NOMO-1 (cell line): ENCODE results near the gene FYCO1.

Experiments
- DNase-seq, 2 experiments: peaks; one replicate each; lab custom pipeline; 2025; ENCODE audit not compliant: unreplicated experiment in 2 of 2; lab: John Stamatoyannopoulos, UW

FYCO1 gene

DNA sequence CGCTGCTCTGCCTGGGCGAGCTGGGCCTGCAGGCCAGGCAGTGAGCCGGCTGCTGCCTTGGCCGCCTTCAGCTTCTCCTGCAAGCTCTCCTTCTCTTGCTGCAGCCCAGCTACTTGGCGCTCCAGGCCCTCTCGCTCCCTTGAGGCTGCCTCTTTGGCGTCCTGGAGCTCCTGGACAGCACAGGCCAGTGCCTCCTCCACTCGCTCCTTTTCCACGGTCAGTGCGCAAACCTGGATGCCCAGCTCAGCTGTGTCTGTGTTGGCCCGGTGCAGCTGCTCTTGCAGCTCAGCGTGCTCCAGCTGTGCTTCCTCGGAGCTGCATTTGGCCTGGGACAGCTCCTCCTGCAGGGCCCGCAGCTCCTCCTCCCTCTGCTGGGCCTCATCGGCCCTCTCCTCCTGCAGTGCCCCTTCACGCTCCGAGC, 29.2 kb downstream of the FYCO1 start:
- no peak for DNase-seq

DNA sequence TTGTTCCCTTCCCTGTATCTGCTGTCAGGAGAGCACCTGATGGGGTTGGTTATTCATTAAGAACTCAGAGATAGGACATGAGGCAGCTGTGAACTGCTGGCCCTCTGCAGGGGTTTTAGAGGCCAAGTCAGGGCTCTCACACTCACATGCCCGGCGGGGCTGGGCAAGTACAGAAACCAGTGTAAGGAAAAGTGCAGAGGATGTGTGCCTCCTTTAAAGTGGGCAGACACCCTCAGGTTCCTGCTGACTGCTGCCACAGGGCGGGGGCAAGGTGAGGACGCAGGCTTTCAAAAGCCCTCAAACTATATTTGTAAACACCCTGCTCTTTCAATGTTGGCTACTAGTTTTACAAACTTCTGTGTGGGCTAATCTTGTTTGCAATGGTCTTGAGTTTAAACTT, 30.0 kb downstream of the FYCO1 start:
- DNase-seq = no peak

DNA sequence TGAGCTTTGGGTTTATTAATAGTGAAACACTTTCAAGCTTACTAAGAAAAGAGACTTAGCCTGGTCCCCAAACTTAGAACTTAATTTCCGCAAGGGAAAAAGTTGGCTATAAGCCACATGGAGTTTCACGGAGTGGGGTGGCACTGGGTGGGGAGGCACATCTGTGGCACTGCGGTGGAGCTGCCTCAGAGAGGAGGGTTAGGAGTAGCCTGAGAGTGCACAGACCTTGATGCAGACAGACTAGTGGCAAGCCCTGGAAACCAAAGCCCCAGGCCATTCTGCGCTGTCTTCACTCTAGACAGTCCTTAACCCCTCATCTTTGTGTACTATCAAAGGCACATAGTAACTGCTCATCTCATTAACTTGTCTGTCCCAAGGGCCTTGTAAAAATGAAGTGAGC, 30.4 kb downstream of the FYCO1 start:
- no peak for DNase-seq

DNA sequence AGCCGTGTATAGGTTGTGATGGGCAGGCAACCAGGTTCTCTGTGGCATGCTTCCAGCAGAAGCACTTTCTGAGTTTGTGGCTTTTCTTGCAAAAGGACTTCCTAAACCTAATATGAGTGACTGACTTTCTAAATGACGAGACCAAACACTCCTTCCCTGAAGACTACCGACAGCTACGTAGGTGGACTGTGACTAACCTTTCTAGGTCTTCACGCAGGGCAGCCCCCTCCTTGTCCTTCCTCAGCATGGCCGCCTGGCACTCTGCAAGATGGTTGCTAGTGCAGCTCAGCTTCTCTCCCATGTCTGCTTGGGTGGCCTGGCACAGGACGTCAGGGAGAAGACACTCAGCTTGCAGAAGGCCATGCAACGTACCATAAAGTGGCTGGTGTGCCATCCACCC, 31.5 kb downstream of the FYCO1 start:
- no peak for DNase-seq

DNA sequence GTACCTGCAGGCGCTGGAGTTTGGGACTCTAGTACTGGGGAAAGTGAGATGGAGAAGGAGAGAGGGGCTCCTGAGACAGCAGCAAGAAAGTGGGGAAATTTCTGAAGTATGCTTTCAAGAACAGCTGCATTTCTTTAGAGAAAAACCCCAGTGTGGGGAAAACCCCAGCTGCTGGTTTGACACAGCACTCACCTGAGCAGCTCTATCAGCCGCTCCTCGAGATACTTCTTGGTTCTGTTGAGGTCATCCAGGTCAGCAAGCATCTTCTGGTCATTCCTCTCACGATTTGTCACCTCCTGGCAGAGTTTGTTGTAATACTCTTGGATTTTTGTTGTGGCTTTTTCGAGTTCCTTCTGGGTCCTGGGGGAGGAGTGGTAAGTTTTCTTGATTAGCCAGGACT, 33.6 kb downstream of the FYCO1 start:
- no peak for DNase-seq

DNA sequence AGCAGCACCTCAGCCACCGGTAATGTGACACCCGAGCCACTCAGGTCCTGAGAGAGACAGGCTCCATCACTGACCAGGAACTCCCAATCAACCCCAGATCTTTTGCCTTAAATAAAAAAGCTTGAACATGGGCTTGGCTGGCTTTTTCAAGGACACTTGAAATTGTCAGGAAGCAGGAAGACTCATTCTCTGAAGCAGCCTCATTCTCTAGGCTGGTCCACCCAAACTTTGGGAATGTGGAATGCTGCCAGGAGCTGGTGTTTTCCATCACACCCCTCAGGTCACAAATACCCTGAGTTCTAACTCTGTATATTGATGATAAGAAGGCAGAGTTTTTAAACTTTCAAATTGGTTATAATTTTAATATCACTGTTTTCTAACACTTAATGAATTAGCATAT, 35.3 kb downstream of the FYCO1 start:
- no peak for DNase-seq

DNA sequence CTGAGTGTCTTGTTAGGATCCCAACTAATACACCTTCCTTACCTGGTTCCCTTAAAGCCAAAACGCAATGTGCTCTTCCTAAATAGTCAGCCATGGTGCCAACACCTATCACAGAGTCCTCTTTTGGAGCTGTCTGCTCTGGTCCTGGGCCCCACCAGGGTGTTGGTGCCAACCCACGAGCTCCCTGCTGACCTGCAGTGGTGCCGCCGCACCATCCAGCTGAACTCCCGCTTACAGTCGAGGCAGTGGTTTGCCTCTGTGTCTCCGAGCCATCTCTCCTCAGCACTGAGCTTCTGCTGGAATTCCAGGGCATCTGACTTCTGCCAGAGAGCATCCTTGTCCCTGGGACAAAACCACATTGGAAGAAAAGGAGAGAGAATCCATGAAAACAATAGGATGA, 36.4 kb downstream of the FYCO1 start:
- no peak for DNase-seq

DNA sequence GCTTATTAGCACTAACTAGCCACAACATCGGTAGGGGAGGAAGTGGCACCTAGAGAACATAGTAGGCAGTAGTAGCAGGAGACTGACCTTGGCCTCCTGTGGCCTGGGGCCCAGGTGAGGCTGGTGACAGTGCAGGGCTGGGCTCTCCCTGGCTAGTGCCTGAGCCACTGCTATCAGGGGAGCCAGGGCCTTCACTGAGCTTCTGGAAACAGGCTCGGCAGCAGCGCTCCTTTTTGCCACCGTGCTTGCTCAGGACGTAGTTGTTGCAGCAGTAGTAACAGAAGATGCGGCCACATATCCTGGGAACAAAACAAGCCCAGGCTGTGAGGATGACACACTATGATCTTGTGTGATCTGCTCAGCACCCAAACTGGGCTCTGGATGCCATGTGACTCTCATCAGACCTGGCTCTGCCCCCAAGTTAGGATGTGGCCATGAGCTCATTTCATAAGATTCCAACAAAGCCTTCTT, 37.3 kb downstream of the FYCO1 start:
- DNase-seq = no peak

DNA sequence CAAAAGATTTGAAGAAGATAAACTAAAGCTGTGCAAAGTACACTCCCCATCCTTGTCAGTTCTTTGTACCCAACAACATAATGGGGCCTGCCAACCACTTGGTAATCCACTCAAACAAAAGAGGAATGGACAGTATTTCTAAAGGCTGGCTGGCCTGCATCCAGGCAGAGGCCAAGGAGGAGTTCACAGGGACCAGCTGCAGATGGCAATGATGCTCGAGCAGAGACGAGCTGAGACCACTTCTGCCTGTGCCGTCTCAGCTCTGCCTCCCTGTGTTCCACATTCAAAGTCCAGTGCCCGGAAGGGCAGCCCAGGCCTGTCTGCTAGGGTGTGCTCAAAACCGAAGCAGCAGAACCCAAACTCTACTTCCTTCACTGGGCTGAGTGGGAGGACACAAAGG, 38.0 kb downstream of the FYCO1 start:
- DNase-seq = no peak

DNA sequence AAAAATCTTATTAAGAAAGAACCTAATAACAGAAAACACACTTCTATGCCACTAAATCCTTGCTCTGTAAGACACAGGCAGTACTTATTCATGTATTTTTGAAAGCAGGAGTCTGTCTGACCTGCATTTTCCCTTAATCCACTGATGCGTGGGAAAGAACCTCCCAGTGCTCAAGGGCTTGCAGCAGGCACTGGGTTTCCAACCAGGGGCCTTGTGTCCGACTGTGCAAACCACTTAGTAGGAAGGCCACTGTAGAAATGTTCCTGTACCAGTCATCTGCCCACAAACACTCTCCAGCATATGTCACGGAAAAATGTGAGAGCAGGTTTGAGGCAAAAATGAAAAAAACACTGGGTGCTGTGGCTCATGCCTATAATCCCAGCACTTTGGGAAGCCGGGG, 39.9 kb downstream of the FYCO1 start:
- DNase-seq = no peak

DNA sequence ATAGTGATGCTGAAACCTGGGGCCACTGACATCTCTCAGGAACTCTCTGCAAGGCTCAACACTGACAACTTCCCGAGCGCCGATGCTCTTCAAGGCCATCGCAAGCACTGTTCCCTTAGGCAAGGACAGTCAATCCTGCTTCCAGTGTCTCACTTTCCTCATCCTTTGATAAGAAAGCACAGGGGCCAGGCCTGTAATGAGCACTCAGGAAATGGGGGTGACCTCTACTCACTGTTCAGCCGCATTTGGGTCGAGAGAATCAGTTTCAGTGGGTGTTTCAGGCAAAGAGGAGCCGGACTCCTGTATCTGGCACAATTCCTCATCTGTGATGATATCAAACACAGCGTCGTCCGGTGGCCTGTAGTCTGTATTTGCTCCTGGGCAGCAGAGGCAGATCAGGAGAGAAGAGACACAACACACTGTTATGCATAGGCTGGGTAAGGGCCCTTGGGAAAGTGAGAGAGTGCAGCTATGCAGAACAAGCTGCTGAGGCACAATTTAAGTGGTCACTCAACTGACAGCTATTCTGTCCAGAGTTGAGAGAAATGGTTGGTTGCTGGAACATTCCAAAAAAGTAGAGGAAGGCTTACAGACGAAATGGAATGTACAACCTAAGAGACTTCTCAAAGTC, 40.5 kb downstream of the FYCO1 start:
- no peak for DNase-seq

DNA sequence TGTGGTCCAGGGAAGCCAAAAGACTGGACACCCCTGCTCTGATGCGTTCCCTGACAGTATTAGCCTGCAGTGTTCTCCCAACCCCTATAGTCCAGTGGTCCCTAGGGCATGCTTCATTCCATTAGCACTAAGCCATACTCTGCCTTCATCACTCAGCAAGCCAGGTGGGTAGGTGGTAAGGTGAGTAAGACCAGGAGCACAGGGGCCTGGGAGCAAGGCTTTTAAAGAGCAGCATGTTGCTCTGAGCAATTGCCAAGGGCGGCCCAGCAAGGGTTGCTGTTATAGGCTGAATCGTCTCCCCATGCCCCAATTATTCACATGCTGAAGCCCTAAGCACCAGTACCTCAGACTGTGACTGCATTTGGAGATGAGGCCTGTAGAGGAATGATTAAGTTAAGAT, 41.3 kb downstream of the FYCO1 start:
- no peak for DNase-seq

DNA sequence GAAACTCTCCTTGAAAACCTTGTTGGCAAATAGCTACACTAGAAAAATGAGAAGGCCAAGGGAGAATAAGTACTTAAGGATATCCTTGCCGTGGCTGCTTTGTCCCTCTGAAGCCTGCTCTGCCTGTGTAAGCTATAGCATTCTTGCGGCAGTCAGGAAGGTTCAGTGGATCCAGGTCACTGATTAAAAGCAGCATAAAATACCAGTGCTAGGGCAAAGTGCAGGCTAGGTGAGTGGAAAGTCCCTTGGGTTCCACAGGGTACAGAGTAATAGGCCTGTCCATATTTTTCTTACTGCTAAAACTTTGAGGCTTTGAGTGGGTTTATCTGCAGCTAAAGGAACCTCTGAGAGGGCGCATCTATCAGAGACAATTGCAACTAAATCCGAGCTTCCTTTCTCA, 42.1 kb downstream of the FYCO1 start:
- no peak for DNase-seq

DNA sequence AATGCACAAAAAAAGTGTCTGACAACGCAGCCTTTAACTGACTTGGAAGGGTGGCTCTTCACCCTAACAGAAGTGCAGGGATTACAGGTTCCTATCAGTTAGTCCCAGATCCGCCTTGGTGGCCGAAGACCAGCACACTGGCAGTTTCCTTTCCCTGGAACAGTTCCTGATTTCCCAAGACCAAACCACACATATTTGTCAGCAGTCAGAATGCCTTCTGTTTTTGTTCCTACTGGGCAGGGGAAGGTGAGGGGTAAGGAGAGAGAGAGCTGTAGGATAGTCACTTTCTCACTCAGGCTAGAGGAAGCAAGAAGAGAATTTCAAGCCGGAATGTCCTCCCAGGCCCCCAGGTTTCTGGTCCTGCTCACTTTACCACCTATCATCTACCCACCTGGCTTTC, 43.2 kb downstream of the FYCO1 start:
- no peak for DNase-seq

DNA sequence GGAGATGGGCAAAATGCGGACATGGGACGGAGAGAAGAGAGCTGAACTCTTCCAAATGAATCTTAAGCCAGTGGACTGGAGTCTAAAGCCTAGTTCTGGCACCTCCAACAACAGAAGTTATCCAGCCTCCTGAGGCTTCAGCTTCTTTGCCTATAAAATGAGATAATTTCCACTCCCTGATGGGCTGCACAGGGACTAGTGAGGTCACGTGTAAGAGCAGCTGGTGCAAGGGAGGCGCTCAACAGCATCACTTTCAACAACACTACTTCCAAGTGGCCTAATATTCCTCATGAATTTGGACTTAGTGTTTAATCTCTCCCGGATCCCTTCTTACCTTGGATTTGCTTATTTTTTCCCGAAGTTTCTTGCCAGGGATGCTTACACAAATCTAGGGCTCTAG, 43.7 kb downstream of the FYCO1 start:
- no peak for DNase-seq

DNA sequence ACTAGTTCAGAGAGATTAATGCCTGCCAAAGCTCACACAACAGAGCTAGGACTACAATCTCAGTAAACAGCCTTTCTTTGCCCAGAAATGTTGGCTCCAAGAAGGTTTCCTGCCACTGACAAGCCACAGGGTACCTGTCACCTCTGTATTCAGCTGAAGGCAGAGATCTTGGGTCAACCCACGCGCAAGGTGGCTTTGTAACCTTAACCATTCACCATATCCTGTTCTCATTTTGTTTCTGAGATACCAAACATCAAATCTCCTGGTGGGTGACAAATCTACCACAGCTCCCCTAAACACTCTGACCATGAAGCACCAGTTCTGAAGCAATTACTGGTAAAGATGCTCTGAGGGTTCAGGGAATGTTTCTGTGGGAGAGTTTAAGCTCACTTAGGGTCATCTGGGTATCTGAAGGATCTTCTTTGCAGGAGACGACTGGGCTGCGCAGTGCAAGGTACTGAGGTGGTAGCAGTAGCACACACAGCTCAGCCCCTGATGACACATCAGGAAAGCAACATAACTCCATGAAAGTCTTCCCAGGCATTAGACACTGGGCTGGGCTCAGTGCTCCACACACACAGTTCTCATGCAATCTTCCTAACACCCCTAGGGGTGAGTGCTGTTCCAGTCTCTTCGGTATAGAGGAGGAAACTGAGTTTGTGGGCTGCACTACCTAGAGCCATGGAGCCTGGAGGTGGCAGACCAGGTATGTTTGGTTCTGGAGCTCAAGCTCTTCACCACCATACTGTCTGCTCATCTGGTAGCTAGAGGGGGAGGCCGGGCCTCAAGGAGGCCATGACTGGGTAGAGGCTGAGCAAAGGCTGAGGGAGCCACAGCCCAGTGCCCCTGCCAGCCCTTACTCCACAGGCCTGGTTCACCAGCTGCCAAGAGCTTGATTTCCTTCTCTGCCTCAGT, 44.7 kb downstream of the FYCO1 start:
- no peak for DNase-seq

DNA sequence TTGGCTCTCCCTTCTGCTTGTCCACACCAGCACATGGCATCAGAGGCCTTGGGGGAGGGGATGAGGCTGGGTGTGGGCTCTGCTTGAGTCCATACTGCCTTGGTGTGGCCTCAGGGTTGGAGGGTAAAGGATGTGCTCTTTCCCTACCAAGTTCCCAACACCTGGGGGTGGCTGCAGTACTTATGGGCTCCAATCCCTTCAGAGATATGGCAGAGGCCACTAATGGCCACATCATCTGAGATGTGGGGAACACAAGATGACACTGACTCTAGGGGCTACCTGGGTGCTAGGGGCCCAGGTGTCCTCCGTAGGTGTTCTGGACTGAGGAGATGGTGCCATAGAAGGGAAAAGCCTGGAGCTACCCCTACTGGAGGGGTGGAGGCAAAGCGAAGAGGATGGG, 45.5 kb downstream of the FYCO1 start:
- DNase-seq = no peak

DNA sequence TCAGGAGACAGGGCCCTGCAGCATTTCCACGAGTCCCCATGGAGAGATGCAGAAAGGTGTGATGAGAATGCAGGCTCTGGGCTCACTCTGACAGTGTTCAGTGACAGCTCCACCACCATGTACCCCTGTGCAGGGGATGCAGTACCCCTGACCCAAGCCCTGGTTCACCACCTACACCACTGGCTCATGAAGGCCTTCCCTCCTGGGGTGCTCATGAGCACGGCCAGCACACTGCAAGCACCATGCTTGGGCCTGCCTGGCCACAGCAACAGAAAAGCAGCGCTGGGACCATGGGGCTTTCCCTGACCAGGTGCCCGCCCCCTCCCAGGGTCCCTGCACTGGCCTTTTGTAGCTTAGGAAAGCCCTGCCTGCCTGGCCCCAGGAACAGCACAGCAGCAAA, 46.2 kb downstream of the FYCO1 start:
- no peak for DNase-seq

DNA sequence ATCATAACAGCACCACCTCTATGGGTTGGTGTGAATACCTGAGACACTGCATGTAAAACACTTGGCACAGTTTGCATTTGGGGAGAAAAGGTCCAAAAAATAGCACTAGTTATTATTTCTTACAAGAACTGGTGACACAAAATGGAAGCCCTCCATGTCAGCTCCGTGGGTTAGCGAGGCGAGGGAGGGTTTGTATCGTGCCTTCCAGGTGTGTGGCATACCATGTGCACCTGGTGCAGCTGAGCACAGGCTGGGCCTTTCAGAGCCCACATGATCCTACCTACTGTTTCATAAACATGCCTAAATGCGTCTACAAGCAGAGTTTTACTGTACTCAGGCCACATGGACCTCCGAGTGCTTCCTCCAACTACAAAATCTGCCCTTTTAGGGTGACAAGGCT, 46.7 kb downstream of the FYCO1 start:
- no peak for DNase-seq

DNA sequence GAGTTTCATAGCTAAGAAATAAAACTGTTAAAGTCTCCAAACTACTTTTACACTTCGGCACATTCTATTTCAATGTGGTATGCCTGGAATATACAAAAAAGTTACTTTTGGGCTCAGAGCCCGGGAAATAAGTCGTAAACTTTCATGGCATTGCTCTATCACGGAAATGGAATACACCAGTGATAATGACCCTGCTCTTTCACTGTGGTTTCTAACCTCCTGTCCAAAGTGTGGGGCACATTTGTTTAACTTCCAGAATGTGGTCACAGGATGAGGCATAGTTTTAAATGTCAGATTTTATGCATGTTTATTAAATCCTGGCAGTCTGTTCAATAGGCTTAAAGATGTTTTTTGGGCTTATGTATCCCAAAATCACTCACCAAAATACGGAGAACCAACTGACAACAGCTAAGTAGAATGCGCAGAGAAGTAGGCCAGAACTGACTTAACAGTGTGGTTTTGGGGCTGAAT, 47.3 kb downstream of the FYCO1 start:
- DNase-seq = no peak

DNA sequence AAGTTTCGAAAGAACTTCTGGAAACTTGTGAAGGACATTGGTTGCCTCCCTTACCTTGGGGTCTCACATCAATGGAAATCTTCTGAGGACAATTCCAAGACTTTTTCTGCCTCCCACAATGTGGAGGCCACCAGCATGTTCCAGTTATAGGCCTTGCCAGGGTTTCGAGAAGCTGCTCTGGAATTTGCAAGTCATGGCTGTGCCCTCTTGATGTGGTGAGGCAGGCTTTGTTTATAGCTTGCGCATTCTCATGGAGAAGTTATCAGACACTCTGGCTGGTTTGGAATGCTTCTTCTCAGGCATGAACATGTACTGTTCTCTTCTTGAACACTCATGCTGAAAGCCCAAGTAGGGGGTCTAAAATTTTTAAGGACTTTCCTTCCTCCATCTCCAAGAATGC, 48.3 kb downstream of the FYCO1 start:
- DNase-seq = no peak

DNA sequence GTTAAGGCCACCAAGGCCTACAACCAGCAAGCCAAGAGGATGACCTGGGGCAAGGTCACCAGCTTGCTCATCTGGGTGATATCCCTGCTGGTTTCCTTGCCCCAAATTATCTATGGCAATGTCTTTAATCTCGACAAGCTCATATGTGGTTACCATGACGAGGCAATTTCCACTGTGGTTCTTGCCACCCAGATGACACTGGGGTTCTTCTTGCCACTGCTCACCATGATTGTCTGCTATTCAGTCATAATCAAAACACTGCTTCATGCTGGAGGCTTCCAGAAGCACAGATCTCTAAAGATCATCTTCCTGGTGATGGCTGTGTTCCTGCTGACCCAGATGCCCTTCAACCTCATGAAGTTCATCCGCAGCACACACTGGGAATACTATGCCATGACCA, 48.7 kb downstream of the FYCO1 start:
- DNase-seq = no peak
